SK-N-SH treated with all-trans-retinoic acid at 6 μM for 48 hours (cell line): ENCODE data around the gene CHD3.
A peak's percentile ranks its signal among the peaks of the same experiment; 100 is the strongest.

Experiments
- ATAC-seq: fragments of 200-7000 bp; cut with Tn5 transposase; 3 replicates; pipeline ENCODE4 v1.9.1; 2020; ENCODE audit warnings: mild to moderate bottlenecking, moderate library complexity
- ARNTL ChIP-seq: fragments of 450-650 bp; formaldehyde crosslinking; IDR thresholded peaks from 2 replicates; pipeline ENCODE4 v1.5.0; 2020; ENCODE audit warnings: low read depth, mild to moderate bottlenecking, moderate library complexity, borderline replicate concordance
- BACH2 ChIP-seq: fragments of 250-450 bp; sonication (Bioruptor Pico); IDR thresholded peaks from 2 replicates; pipeline ENCODE4 v1.9.0; 2021; ENCODE audit warnings: mild to moderate bottlenecking, borderline replicate concordance
- CSDC2 ChIP-seq: fragments of 250-450 bp; sonication (Bioruptor Pico); IDR thresholded peaks from 2 replicates; pipeline ENCODE4 v1.5.0; 2020; ENCODE audit warnings: mild to moderate bottlenecking, moderate library complexity
- CSRNP3 ChIP-seq: fragments of 250-450 bp; sonication (Bioruptor Pico); IDR thresholded peaks from 2 replicates; pipeline ENCODE4 v1.5.1; 2021; ENCODE audit warnings: mild to moderate bottlenecking, moderate library complexity
- ESRRG ChIP-seq: fragments of 250-450 bp; sonication (Bioruptor Pico); IDR thresholded peaks from 2 replicates; pipeline ENCODE4 v1.6.1; 2021; ENCODE audit warnings: mild to moderate bottlenecking
- GLIS3 ChIP-seq: fragments of 250-450 bp; sonication (Bioruptor Pico); IDR thresholded peaks from 2 replicates; pipeline ENCODE4 v1.5.0; 2020; ENCODE audit warnings: mild to moderate bottlenecking, moderate library complexity
- OSR1 ChIP-seq: fragments of 250-450 bp; sonication (Bioruptor Pico); IDR thresholded peaks from 2 replicates; pipeline ENCODE4 v1.8.0; 2022; ENCODE audit warnings: moderate library complexity, mild to moderate bottlenecking, inconsistent platforms
- PATZ1 ChIP-seq: fragments of 250-450 bp; sonication (Bioruptor Pico); IDR thresholded peaks from 2 replicates; pipeline ENCODE4 v1.8.0; 2020; ENCODE audit warnings: mild to moderate bottlenecking, moderate library complexity, borderline replicate concordance
- POU6F1 ChIP-seq: fragments of 250-450 bp; sonication (Bioruptor Pico); IDR thresholded peaks from 2 replicates; pipeline ENCODE4 v1.8.0; 2021; ENCODE audit warnings: low read depth, mild to moderate bottlenecking, moderate library complexity, borderline replicate concordance
- PPARA ChIP-seq: fragments of 250-450 bp; sonication (Bioruptor Pico); IDR thresholded peaks from 2 replicates; pipeline ENCODE4 v1.5.0; 2020; ENCODE audit warnings: mild to moderate bottlenecking, borderline replicate concordance
- RARB ChIP-seq: fragments of 250-450 bp; sonication (Bioruptor Pico); IDR thresholded peaks from 2 replicates; pipeline ENCODE4 v1.8.0; 2021; ENCODE audit warnings: mild to moderate bottlenecking, moderate library complexity
- SNAI2 ChIP-seq: fragments of 250-450 bp; sonication (Bioruptor Pico); IDR thresholded peaks from 2 replicates; pipeline ENCODE4 v1.5.0; 2020; ENCODE audit warnings: mild to moderate bottlenecking, moderate library complexity
- TOX ChIP-seq: fragments of 250-450 bp; sonication (Bioruptor Pico); IDR thresholded peaks from 2 replicates; pipeline ENCODE4 v1.8.0; 2021; ENCODE audit warnings: mild to moderate bottlenecking, moderate library complexity, borderline replicate concordance
- TSHZ2 ChIP-seq: fragments of 250-450 bp; sonication (Bioruptor Pico); IDR thresholded peaks from 2 replicates; pipeline ENCODE4 v1.5.0; 2020; ENCODE audit warnings: mild to moderate bottlenecking, moderate library complexity
- ZC3H10 ChIP-seq: fragments of 250-450 bp; sonication (Bioruptor Pico); IDR thresholded peaks from 2 replicates; pipeline ENCODE4 v1.5.1; 2021; ENCODE audit warnings: mild to moderate bottlenecking, moderate library complexity
- ZFP3 ChIP-seq: fragments of 250-450 bp; sonication (Bioruptor Pico); IDR thresholded peaks from 2 replicates; pipeline ENCODE4 v1.5.0; 2020; ENCODE audit warnings: mild to moderate bottlenecking, moderate library complexity
- ZFP30 ChIP-seq: fragments of 450-650 bp; formaldehyde crosslinking; IDR thresholded peaks from 2 replicates; pipeline ENCODE4 v1.5.0; 2022; ENCODE audit warnings: mild to moderate bottlenecking, moderate library complexity
- ZNF565 ChIP-seq: fragments of 450-650 bp; formaldehyde crosslinking; conservative IDR thresholded peaks from 2 replicates; pipeline ENCODE4 v1.5.0; 2020; ENCODE audit warnings: low read depth, mild to moderate bottlenecking, moderate library complexity
- ZNF8 ChIP-seq: fragments of 450-650 bp; formaldehyde crosslinking; IDR thresholded peaks from 2 replicates; pipeline ENCODE4 v1.5.0; 2020; ENCODE audit warnings: mild to moderate bottlenecking, moderate library complexity

CHD3 gene

GRCh38 chr17:7922269-7922844 lies 33.8 kb downstream of the CHD3 start:
- no peak for TF ChIP-seq TOX (CRISPR knock-in tag)
- no peak for TF ChIP-seq BACH2 (CRISPR knock-in tag)
- TF ChIP-seq OSR1 = no peak
- no peak for TF ChIP-seq CSRNP3 (CRISPR knock-in tag)
- TF ChIP-seq PATZ1 (CRISPR knock-in tag) = no peak
- TF ChIP-seq CSDC2 (CRISPR knock-in tag) = no peak
- no peak for TF ChIP-seq SNAI2
- no peak for TF ChIP-seq ZFP30
- TF ChIP-seq GLIS3 (CRISPR knock-in tag) = no peak
- no peak for TF ChIP-seq RARB
- no peak for ATAC-seq

GRCh38 chr17:7922845-7923628 lies 34.4 kb downstream of the CHD3 start:
- no peak for ATAC-seq
- TF ChIP-seq TSHZ2 (CRISPR knock-in tag) (no peak), ZNF8 (CRISPR knock-in tag) (no peak), ZC3H10 (CRISPR knock-in tag) (no peak), ESRRG (CRISPR knock-in tag) (no peak), ZNF565 (CRISPR knock-in tag) (no peak), TOX (CRISPR knock-in tag) (no peak), PPARA (CRISPR knock-in tag) (no peak), CSDC2 (CRISPR knock-in tag) (no peak)

- TF ChIP-seq ARNTL (CRISPR knock-in tag) = no peak
- no peak for TF ChIP-seq ZC3H10 (CRISPR knock-in tag)
- no peak for TF ChIP-seq TOX (CRISPR knock-in tag)
- no peak for TF ChIP-seq ZFP3
- no peak for ATAC-seq
Measured at GRCh38 chr17:7927596-7927995, 39.0 kb downstream of the CHD3 start.

GRCh38 chr17:7929158-7930023 lies 40.8 kb downstream of the CHD3 start, which contains the start of gene KCNAB3:
TSS of gene KCNAB3 (minus strand) at chr17:7929856. CDS start at chr17:7929435, 421 bp downstream.
- ATAC-seq = peak; percentile 75
- no peak for TF ChIP-seq SNAI2
- TF ChIP-seq PPARA (CRISPR knock-in tag) = no peak
- TF ChIP-seq POU6F1 (CRISPR knock-in tag) = no peak
- TF ChIP-seq, all 23 proteins: peak for 0
